ENCODE measurements around the gene RNF44. TPM values are rescaled to one million over a fixed set of nuclear protein-coding genes. Genes with fewer than 3 reads are reported as not detected.
"Not testable (repeated sequence)": the region's sequence is repeated elsewhere in the genome, so short reads cannot be mapped to it uniquely, and the experiment has no call there.

The RNF44 gene
- total RNA-seq, 1 donor from 2014 or later: 44.7 TPM

DNA sequence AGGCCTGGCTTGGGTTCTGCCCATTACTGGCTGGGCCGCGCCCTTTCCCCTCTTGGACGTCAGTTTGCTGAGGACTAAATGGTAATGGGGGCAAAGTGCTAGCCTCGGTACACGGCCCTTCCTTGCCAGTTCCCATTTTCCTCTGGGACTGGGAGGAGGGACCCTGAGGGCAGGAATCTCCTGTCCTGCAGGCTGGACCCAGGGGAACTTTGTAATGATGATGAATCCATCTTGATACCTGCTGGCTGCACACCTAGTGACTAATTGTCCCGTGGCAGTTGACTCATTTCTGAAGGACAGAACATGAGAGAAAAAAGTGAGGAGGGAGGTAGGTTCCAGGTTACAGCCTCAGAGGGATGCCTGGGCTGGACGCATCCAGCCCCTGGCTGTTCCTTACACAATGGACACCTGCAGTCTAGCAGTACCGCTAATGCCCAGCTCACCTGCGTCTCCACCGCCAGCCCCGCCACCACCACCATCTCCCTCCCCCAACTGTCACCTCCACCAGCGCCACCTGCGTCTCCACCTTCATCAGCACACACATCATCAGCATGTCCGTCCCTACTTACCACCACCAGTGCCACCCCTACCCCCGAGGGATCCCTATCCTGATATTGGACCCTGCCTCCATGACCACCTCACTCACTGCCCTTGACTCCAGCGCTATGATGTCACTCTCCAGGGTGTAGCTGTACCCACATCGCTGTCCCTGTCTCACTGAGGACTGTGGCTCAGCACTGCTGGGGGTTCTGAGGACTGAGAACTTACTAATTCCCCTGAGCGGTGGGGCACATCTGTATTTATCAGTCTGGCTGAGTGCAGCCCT is 16.3 kb upstream of the RNF44 start:
- intact Hi-C loops (cut with DNase I): no loop called here
- DNase-seq (ENCODE audit: low spot score) (no peak), ATAC-seq (no peak)

DNA sequence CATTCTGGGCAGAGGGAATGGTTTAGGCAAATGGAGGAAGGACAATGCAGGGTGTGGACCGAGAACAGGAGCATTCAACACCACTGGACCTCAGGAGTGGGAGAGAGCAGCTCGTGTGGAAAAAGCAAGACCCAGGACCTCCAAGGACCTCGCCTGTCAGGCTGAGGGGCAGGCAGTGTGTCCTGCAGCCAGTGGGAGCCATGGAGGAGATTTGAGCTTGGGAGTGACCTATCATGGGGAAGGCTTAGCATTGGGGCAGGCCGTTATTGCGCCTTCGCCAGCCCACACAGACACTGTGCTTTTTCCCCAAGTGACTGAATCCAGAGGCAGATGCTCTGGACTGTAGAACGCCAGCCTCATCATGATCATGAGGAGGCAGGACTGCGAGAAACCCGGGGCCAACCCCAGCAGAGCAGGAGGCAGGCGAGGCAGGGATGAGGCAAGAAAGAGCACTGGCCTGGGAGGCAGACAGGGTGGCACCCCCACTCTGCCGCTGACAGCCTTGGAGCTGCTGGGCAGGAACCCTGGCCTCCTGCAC is 15.2 kb upstream of the RNF44 start:
- intact Hi-C loops (cut with DNase I): no loop called here
- no peak for DNase-seq (ENCODE audit: low spot score)
- ATAC-seq: no peak

GRCh38 chr5:176550937-176551336 is 13.7 kb upstream of the RNF44 start:
- ATAC-seq; DNase-seq (ENCODE audit: low spot score); intact Hi-C loops (cut with DNase I): not testable (repeated sequence)

- DNase-seq (ENCODE audit: low spot score) (no peak), ATAC-seq (no peak)
- intact Hi-C loops (cut with DNase I): no loop called here
Measured at GRCh38 chr5:176550275-176550831, 13.2 kb upstream of the RNF44 start.

DNA sequence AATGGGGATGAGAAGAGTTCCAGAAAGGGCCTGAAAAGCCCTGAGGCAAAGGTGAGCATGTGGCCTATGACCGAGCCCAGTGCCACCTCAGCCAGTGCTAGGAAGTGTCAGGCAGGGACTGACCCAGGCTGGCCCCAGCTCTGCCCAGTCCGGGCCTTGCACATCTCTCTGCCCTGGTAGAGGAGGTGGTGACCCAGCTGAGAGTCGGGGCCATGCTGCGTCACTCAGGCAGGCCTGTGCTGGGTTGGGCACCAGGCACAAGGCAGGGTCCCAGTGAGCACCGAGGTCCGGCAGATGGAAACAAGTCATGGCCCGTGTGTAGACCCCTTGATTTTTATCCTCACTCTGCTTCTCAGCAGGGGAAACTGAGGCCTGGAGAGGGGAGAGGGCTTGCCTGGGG is 12.7 kb upstream of the RNF44 start:
- no peak for ATAC-seq
- intact Hi-C loops (cut with DNase I): no loop called here
- no peak for DNase-seq (ENCODE audit: low spot score)

DNA sequence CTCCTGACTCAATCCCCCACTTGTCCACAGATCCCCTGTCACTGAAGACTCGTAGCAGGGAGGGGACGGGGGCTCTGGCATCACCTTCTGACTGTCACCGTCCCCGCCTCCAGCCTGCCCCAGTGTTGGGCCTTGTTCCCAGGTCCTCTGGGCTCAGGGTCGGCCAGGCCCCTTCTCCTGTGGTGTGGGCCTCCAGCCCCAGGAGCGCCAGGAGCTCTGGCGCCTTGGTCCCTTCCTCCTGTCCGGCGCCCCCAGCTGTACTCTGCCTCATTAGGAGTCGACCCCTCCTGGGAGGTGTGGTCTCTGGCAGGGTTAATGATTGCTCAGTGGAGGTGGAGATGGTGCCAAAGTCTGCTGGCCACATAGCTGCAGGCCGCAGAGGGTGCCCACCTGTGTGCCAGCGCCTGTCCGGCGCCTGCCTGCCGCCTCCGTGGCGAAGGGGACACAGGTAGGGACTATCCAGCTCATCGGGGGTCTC is 11.8 kb upstream of the RNF44 start, which contains the start of gene CDHR2:
Gene CDHR2, plus strand, starts transcription at position 376 of the 478 bp plus-strand sequence. CDS start 16,011 bp downstream, outside the sequence.
- no peak for DNase-seq (ENCODE audit: low spot score)
- ATAC-seq: no peak
- intact Hi-C loops (cut with DNase I): no loop called here

DNA sequence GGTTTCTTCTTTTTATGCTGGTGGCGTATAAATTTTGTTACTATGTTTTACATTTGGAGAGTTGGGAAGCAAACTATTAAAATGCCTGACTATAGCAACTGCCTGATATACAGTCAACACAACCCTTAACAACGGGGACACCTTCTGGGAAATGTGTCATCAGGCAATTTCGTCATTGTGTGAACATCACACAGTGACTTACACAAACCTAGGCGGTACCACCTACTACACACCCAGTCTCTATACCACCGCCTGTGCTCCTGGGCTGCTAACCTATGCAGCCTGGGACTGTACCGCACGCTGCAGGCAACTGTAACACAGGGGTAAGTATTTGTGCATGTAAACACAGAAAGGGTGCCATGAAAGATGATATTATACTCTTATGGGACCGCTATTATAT is 10.6 kb upstream of the RNF44 start:
- ATAC-seq (no peak), DNase-seq (ENCODE audit: low spot score) (no peak)
- intact Hi-C loops (cut with DNase I): no loop called here

- ATAC-seq (no peak), DNase-seq (ENCODE audit: low spot score) (no peak)
- intact Hi-C loops (cut with DNase I): no loop called here
Measured at GRCh38 chr5:176545737-176546509, 8.7 kb upstream of the RNF44 start.

DNA sequence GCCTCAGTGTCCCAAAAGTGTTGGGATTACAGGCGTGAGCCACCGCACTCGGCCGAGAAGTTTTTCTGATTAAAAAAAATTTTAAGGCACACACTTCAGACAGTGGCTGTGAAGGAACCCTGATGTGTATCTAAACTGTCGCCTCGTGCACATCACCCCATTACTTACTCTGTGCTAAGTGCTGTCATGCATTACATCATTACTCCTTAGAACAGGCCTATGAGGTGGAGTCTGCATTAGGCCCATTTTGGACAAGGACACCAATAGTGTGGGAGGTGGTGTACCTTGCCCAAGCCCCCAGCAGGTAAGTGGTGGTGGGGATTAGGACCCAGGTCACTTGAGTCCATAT is 8.2 kb upstream of the RNF44 start:
- intact Hi-C loops (cut with DNase I): no loop called here
- no peak for DNase-seq (ENCODE audit: low spot score)
- no peak for ATAC-seq

DNA sequence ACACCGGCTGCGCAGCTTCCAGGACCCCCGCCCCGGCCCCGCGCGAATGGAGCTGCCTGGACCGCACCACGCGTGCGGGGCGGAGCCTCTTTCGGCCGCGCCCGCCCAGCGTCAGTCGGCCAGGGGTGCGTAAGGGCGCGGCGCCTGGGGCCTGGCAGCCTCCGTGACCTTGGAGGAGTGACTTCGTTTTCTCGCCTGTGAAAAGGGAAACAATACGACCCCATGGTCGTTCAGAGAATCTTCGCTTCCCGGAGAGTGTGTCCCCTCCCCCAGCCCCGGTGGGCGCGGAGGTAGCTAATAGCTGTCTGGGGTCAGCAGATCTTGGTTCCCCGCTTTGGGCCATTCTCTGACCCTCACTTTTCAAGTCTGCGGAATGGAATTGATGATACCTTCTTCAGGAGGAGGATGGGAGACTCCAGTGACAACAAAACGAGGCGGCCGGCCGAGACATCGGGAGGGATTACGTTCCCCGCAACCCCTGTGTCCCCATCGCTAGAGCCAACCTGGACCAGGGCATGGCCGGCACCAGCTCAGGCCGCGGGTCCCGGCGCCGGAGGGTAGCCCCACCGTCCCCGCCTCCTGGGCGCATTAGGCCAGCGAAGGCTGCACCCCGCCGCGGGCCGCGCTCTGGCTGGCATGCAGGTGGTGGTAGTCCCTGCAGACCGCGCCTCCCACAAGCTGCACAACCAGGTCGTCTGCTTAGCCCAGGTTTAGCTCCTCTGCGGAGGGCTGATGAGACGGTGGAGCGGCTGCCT is 6.4 kb upstream of the RNF44 start:
- DNase-seq (ENCODE audit: low spot score) (peak; percentile 75), ATAC-seq (peak; percentile 88)
- intact Hi-C loops (cut with DNase I): no loop called here

DNA sequence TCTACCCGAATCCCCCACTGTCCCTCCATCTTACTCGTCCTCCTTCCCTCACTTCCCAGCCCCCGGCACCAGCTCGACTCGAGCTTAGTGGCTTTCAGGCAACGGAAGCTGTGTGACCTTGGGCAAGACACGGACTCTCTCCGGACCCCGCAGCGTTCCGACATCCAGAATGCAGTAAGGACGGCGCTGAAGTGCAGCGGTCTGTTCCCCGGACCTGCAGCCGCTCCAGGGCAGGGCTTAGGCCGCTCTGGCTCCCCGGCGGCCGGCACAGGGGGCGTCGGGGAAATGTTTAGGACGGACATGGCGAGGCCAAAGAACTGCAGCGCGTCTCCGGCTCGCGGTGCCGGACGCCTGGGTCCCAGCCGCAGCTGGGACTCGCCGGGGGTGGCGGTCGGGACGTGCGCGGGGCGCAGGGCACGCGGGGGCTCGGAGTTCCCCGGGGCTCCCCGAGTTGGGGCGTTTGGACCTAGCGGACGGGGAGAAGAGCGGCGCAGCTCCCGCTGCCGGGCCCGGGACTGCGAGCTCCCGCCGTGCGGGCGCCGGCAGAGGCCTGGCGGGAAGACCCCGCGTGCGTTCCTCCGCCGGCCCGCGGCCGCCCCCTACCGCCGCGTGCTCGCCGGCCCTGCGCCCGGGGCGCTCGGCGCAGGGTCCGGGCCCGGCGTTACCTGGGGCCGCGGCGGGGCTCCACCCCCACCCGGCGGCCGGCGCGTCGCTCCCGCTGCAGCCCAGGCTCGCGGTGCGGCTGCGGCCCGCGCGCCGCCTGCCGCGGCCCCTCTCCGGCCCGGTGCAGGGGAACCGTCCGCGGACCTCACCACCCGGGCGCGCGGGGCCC is 5.6 kb upstream of the RNF44 start:
- DNase-seq (ENCODE audit: low spot score): no peak
- ATAC-seq: no peak
- intact Hi-C loops (cut with DNase I): no loop called here

DNA sequence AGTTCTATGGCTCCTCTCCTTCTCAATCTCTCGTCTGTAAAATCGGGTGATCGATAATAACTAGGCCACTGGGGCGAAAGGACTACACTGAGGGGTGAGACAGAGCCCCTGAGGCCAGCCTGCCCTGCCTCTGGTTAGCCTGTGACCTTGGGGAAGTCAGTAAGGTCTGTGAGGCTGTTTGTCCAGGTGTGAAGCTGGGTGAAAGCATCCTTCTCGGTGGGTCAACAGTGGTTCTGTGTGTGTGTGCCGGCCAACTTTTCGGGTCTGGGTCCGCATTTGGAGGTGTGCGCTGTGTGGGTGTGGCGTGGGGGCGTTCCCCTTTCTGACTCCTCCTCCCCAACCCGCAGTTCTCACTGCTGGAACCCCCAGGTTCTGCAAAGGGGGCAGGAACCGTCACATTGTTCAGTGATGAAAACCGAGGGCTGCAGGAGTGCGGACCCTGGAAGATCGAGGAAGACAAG is 5.0 kb upstream of the RNF44 start:
- intact Hi-C loops (cut with DNase I): no loop called here
- DNase-seq (ENCODE audit: low spot score) (peak; percentile 70), ATAC-seq (no peak)

GRCh38 chr5:176541338-176542134 is 4.3 kb upstream of the RNF44 start:
- ATAC-seq: no peak
- intact Hi-C loops (cut with DNase I): no loop called here

GRCh38 chr5:176540956-176541337 is 3.7 kb upstream of the RNF44 start:
- intact Hi-C loops (cut with DNase I): no loop called here
- DNase-seq (ENCODE audit: low spot score) (no peak), ATAC-seq (no peak)

More at GRCh38 chr5:176541338-176542134, 4.3 kb upstream of the RNF44 start:
- peak; percentile 76 for DNase-seq (ENCODE audit: low spot score)

DNA sequence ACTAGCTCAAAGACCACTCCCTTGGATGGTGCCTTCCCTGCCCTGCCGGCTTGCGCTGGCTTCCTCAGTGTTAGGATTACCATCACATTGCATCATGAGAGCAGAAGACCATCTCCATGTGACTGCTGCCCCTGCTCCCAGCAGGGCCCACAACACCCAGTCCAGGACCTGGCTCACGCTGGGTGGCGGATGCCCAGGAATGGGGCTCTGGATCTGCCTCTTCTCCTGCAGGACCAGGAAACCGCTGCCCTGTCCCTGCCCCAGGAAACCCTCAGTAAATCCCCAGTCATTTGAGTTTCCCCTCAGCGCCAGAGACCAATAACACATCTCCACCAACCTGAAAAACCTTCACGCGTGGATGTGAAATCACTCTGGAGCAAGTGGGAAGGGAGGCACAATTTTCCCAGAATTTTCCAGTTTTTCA is 3.3 kb upstream of the RNF44 start:
- intact Hi-C loops (cut with DNase I): no loop called here
- DNase-seq (ENCODE audit: low spot score) (no peak), ATAC-seq (no peak)

DNA sequence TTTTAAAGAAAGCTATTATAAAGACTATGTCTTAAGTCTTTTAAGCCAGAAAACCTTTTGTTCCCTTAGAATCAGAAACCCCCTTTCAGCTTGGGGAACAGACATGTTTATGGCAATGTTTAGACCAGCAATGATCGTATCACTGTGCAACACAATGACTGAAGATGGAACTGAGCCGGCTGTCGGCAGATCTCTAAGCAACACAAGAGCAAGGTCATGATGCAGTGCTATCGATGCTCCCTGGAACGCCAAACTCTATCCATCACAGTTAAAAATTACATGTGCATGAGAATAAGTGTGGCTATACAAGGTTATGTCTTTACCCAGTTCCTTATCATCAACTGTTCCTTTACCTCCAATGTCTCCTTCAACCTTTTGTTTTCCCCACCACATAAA is 1.8 kb upstream of the RNF44 start:
- intact Hi-C loops (cut with DNase I): no loop called here
- ATAC-seq (no peak), DNase-seq (ENCODE audit: low spot score) (no peak)

All from sciatic nerve (tissue), 2 donors.